Neural crest cell (in vitro differentiated cells): ENCODE measurements around the gene MAP3K6. TPM values are rescaled to one million over a fixed set of nuclear protein-coding genes. Genes with fewer than 3 reads are reported as not detected.

Experiments used
- DNase-seq: peaks from one replicate; pipeline ENCODE4 v3.0.0; 2021; ENCODE audit warnings: low read depth, mixed read lengths, low spot score
- H3K27ac Mint-ChIP-seq: one replicate; pipeline ENCODE4 v1.8.0; 2021; ENCODE audit warnings: mild to moderate bottlenecking, mixed read lengths; ENCODE audit not compliant: unreplicated experiment
- H3K27me3 Mint-ChIP-seq: 2 replicates; pipeline ENCODE4 v1.8.0; 2021; ENCODE audit warnings: low read depth, mild to moderate bottlenecking, mixed read lengths
- H3K36me3 Mint-ChIP-seq: 2 replicates; pipeline ENCODE4 v1.8.0; 2021; ENCODE audit warnings: low read depth, mild to moderate bottlenecking, mixed read lengths
- H3K4me1 Mint-ChIP-seq: 2 replicates; pipeline ENCODE4 v1.8.0; 2021; ENCODE audit warnings: mixed read lengths
- H3K4me3 Mint-ChIP-seq: one replicate; pipeline ENCODE4 v1.8.0; 2021; ENCODE audit warnings: mild to moderate bottlenecking, mixed read lengths
- H3K9me3 Mint-ChIP-seq: 2 replicates; pipeline ENCODE4 v1.8.0; 2021; ENCODE audit warnings: mixed read lengths
- total RNA-seq: library from RNA; stranded (reverse); gene quantifications from 2 replicates; pipeline ENCODE4 v1.2.1, GENCODE V29; 2021
- TF ChIP-seq, protein P1 (sequence below): fragments of 200-600 bp; sonication (generic); conservative IDR thresholded peaks from 2 replicates; pipeline ENCODE4 v1.5.0; 2021; ENCODE audit warnings: antibody characterized with exemption, mild to moderate bottlenecking

MAP3K6 gene
- total RNA-seq, 1 donor from 2014 or later, result 13.6 TPM

DNA sequence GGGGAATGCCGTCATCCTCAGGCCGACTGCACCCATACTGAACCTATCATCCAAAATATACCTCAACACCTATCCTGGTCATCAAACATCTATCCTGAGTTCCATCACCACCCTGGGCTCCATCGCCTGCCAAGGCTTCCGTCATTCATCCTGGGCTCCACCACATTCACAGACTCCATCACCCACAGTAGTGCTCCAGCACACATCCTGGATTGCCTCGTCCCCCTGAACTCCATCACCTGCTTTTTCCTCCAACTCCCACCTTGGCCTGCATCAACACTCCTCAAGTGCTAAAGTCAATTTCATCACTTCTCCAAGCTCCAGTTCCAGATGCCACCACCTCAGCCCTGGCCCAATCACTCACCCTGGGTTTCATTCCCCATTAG lies 7.8 kb downstream of the MAP3K6 start:
- TF ChIP-seq, protein P1, sequence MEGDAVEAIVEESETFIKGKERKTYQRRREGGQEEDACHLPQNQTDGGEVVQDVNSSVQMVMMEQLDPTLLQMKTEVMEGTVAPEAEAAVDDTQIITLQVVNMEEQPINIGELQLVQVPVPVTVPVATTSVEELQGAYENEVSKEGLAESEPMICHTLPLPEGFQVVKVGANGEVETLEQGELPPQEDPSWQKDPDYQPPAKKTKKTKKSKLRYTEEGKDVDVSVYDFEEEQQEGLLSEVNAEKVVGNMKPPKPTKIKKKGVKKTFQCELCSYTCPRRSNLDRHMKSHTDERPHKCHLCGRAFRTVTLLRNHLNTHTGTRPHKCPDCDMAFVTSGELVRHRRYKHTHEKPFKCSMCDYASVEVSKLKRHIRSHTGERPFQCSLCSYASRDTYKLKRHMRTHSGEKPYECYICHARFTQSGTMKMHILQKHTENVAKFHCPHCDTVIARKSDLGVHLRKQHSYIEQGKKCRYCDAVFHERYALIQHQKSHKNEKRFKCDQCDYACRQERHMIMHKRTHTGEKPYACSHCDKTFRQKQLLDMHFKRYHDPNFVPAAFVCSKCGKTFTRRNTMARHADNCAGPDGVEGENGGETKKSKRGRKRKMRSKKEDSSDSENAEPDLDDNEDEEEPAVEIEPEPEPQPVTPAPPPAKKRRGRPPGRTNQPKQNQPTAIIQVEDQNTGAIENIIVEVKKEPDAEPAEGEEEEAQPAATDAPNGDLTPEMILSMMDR, result no peak
- Mint-ChIP-seq H3K4me1 (peaks cover 21% of the 10 kb centered on the region), H3K27ac (no peak overlapping the region), H3K36me3 (no peaks in the 10 kb centered on the region), H3K27me3 (peaks cover 36% of the 10 kb centered on the region), H3K4me3 (peak overlapping the region; percentile 59), H3K9me3 (no peaks in the 10 kb centered on the region)
- DNase-seq, result no peak

DNA sequence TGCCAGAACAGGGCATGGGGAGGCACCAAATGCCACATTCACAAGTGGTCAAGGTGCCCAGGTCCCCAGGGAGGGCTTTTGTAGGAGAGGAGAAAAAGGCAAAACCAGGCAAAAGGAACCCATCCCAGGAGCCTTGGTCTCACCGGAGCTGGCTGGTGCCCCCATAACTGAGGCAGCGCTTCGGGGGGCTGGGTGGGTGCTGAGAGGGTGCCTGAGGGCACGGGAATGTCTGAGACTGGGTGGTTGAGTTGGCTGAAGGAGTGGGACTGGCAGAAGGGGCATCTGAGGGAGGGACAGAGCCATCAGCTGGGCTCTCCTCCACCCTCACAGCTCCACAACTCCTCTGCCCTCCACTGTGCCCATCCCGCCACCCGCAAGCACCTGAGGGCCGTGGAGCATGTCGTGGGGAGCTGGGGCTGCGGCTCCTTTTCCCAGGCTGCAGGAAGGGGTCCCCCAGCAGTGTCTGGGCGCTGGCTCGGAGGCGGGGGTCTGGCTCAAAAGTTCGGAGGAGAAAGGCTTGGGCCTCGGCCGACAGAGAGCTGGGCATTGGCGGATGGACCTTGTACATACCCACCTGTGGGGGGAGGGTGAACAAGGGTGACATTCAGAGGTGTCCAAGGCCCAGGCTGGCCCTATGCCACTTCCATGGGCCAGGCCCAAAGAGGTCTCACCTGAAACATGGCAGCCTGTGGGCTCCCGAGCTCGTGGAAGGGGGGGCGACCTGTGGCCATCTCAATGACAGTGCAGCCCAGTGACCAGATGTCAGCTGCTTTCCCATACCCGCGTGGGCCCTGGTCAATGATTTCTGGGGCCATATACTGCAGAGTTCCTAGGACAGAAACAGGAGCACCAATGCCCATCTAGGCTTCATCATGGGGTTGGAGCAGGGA lies 8.5 kb downstream of the MAP3K6 start:
- Mint-ChIP-seq H3K36me3 (no peaks in the 10 kb centered on the region), H3K27me3 (peaks cover 36% of the 10 kb centered on the region), H3K27ac (no peak overlapping the region), H3K4me3 (no peak overlapping the region), H3K9me3 (no peaks in the 10 kb centered on the region), H3K4me1 (peaks cover 17% of the 10 kb centered on the region)
- no peak for DNase-seq
- TF ChIP-seq, protein P1, result no peak

DNA sequence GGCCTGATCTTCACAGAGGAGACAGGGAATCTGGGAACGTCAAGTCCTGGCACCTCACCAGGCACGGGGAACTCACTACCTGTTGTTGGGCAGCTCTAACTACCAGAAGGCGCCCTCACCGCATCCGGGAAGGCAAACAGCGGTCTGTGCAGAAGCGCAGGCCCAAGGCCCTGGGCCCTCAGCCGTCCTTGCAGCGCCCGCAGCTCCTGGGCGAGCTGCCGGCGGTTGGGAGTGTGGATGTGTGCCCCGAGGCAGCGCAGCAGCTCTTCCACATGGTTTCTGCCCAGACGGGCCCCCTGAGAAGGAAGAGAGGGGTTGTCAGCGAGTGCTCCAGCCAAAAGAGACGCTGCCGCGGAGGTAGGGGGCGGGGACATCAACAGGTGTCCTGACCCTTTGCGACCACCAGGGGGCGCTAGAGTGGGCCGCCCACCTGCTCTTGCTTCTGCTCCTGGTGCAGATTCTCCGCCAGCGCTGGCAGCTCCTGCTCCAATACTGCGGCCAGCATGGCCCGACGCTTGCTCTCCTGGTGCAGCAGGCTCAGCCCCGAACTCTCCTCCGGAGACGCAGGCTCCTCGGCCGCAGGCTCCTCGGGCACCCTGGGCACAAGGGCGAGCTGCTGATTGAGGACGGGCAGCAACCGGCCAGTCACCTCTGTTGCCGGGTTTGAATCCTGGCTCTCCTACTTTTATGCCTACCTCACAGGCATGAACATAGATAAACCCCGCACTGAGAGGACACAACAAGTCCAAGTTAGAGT lies 9.3 kb downstream of the MAP3K6 start:
- TF ChIP-seq, protein P1, result peak; percentile 97
- H3K27me3 Mint-ChIP-seq, result peaks cover 36% of the 10 kb centered on the region
- no peak overlapping the region for H3K27ac Mint-ChIP-seq
- H3K4me1 Mint-ChIP-seq, result peaks cover 12% of the 10 kb centered on the region
- H3K36me3 Mint-ChIP-seq, result no peaks in the 10 kb centered on the region
- H3K9me3 Mint-ChIP-seq, result no peaks in the 10 kb centered on the region
- peak; percentile 67 for DNase-seq
- peak overlapping the region; percentile 47 for H3K4me3 Mint-ChIP-seq

DNA sequence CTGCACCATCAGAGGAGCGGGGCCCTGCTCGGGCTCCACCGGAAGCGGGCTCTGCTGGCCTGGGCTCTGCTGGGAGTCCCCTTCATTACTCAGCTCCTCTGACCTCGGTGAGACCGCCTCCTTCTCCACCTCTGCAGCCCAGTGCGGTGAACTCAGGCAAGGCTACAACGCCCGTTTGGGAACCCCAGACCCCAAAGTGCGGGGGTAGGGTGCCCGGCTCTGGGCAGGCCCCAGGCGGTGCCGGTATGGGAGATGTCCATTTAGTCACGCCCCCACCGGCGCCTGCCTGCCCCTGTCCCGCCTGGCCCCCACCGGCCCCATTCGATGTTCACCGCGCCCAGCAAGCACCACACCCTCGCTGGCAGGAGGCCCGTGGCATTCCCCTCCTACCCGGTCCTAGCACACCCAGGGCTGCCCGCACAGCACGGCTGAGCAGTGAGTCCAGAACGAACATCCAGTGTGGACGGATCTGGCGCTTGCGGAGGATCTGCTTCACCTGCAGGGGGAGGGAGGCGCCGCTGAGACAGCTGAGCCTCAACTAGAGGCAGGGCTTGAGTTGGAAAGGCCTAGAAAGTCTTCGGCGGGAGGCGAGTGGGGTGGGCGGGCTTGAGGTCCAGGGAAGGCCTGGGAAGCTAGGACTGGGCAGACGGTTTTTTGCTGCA lies 10.0 kb downstream of the MAP3K6 start:
- H3K27ac Mint-ChIP-seq, result no peak overlapping the region
- H3K27me3 Mint-ChIP-seq, result peaks cover 41% of the 10 kb centered on the region
- no peaks in the 10 kb centered on the region for H3K9me3 Mint-ChIP-seq
- H3K4me3 Mint-ChIP-seq, result no peak overlapping the region
- TF ChIP-seq, protein P1, result no peak
- DNase-seq, result no peak
- no peaks in the 10 kb centered on the region for H3K36me3 Mint-ChIP-seq
- peaks cover 8% of the 10 kb centered on the region for H3K4me1 Mint-ChIP-seq

DNA sequence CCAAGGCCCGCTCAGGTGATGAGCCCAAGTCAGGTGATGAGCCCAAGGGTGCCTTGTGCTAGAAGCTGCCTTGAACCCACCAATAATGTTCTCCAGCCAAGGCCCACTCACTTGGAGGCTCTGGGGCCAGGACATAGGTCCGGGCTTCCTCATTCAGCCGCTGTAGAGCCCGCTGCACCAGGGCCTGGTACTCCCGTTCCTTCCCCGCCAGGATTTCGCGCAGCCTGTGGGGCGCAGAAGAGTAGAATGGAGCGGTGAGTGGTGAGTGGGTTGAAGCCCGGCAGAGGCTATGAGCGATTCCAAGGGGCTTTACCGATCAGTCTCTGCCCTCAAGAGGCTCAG lies 10.5 kb downstream of the MAP3K6 start:
- no peak for DNase-seq
- Mint-ChIP-seq H3K27ac (no peak overlapping the region), H3K36me3 (no peaks in the 10 kb centered on the region), H3K4me3 (no peak overlapping the region), H3K27me3 (peaks cover 45% of the 10 kb centered on the region), H3K9me3 (no peaks in the 10 kb centered on the region), H3K4me1 (peaks cover 13% of the 10 kb centered on the region)
- TF ChIP-seq, protein P1, result no peak
